Astrocyte (in vitro differentiated cells and primary cell): ENCODE data around the gene ITGA3. TPM values are rescaled to one million over a fixed set of nuclear protein-coding genes. Genes with fewer than 3 reads are reported as not detected.

Experiments
- total RNA-seq: library from RNA; stranded (reverse); gene quantifications from 2 replicates; pipeline ENCODE4 v1.2.1, GENCODE V29; 2021

Gene ITGA3
- total RNA-seq, 1 donor from 2014 or later: 319 TPM

Other genes with a start within 250 kb of the ITGA3 start
- not detected in 2 replicates for gene TAC4, start 208.0 kb upstream of the ITGA3 start, total RNA-seq
- not detected in 2 replicates for gene DLX4, start 86.9 kb upstream of the ITGA3 start, total RNA-seq
- 1.00 and 1.2 TPM in 2 replicates for gene DLX3, start 60.9 kb upstream of the ITGA3 start, total RNA-seq
- gene PDK2, start 39.2 kb downstream of the ITGA3 start, total RNA-seq: 25.8 and 26.8 TPM in 2 replicates
- 9.7 and 10.8 TPM in 2 replicates for gene SAMD14, start 74.0 kb downstream of the ITGA3 start, total RNA-seq
- gene PPP1R9B, start 94.6 kb downstream of the ITGA3 start, total RNA-seq: 73.6 and 75.9 TPM in 2 replicates
- 0.32 TPM in 1 of 2 replicates, not detected in the other for gene SGCA, start 109.9 kb downstream of the ITGA3 start, total RNA-seq
- 12,796 and 18,656 TPM in 2 replicates for gene COL1A1, start 145.5 kb downstream of the ITGA3 start, total RNA-seq
- gene TMEM92, start 218.4 kb downstream of the ITGA3 start, total RNA-seq: 18.3 and 28.2 TPM in 2 replicates